Ascending aorta (tissue), 2 donors: ENCODE measurements around the gene EVA1A. TPM values are rescaled to one million over a fixed set of nuclear protein-coding genes. Genes with fewer than 3 reads are reported as not detected.

Experiments used
- DNase-seq, 2 donors: peaks; one replicate each; pipeline ENCODE4 v3.0.0-alpha.2; 2019; ENCODE audit warnings: low spot score in 2 of 2
- H3K27ac ChIP-seq, 2 donors: fragments of 200-600 bp; sonication (generic); one replicate each; pipeline ENCODE4 v1.5.1; 2016 to 2017; ENCODE audit warnings: mild to moderate bottlenecking in 1 of 2
- H3K27me3 ChIP-seq: fragments of 200-600 bp; sonication (generic); one replicate; pipeline ENCODE4 v1.5.1; 2017
- H3K36me3 ChIP-seq, 2 donors: fragments of 200-600 bp; sonication (generic); one replicate each; pipeline ENCODE4 v1.5.1; 2016
- H3K4me1 ChIP-seq, 2 donors: fragments of 200-600 bp; sonication (generic); one replicate each; pipeline ENCODE4 v1.5.1; 2016 to 2017; ENCODE audit warnings: mild to moderate bottlenecking in 1 of 2
- H3K4me3 ChIP-seq, 2 donors: fragments of 200-600 bp; sonication (generic); one replicate each; pipeline ENCODE4 v1.5.1; 2016 to 2017; ENCODE audit warnings: mild to moderate bottlenecking in 1 of 2
- H3K9me3 ChIP-seq, 2 donors: fragments of 200-600 bp; sonication (generic); one replicate each; pipeline ENCODE4 v1.5.1; 2016
- CTCF ChIP-seq, 3 experiments: fragments of 200-600 bp in 2 of 3; fragments of 450-650 bp in 1 of 3; sonication (generic) in 2 of 3; IDR thresholded peaks; one replicate each; pipeline ENCODE4 v1.5.1; 2016 to 2019; ENCODE audit warnings: antibody characterized with exemption in 3 of 3, mild to moderate bottlenecking in 1 of 3, moderate library complexity in 1 of 3
- intact Hi-C: fragments of 100-400 bp; cut with DNase I; formaldehyde crosslinking; loops from one replicate; pipeline ENCODE4 v1.15.1; 2023
- total RNA-seq: library from RNA; depleted of rRNA; stranded (reverse); fragments of >200 nt; gene quantifications from one replicate; pipeline ENCODE4 v1.1.0, GENCODE V29; 2016

EVA1A gene
- total RNA-seq, 1 donor from 2014 or later, result not detected

- no peak for TF ChIP-seq CTCF (IDR thresholded peaks at IDR 0.05)
- Histone ChIP-seq H3K27me3 (no peaks in the 10 kb centered on the region), H3K4me1 (no peaks in the 10 kb centered on the region), H3K9me3 (no peaks in the 10 kb centered on the region), H3K27ac (no peak overlapping the region), H3K36me3 (no peaks in the 10 kb centered on the region), H3K4me3 (no peak overlapping the region)
- no peak for DNase-seq
- intact Hi-C loops, result no loop called here
Observed at GRCh38 chr2:75521225-75521872, 39.4 kb downstream of the EVA1A start.

GRCh38 chr2:75519843-75520242 lies 40.9 kb downstream of the EVA1A start:
- Histone ChIP-seq H3K27me3 (no peaks in the 10 kb centered on the region), H3K9me3 (no peaks in the 10 kb centered on the region), H3K36me3 (no peaks in the 10 kb centered on the region), H3K4me3 (no peak overlapping the region), H3K27ac (no peak overlapping the region), H3K4me1 (no peaks in the 10 kb centered on the region)
- intact Hi-C loops, result no loop called here
- no peak for DNase-seq
- TF ChIP-seq CTCF (IDR thresholded peaks at IDR 0.05), result no peak

- intact Hi-C loops, result no loop called here
Observed at GRCh38 chr2:75518638-75519465, 41.9 kb downstream of the EVA1A start.

GRCh38 chr2:75517547-75518230 lies 43.0 kb downstream of the EVA1A start:
- Histone ChIP-seq H3K4me3 (no peak overlapping the region), H3K9me3 (no peaks in the 10 kb centered on the region), H3K27ac (no peak overlapping the region), H3K36me3 (no peaks in the 10 kb centered on the region), H3K4me1 (no peaks in the 10 kb centered on the region), H3K27me3 (no peaks in the 10 kb centered on the region)
- no peak for TF ChIP-seq CTCF (IDR thresholded peaks at IDR 0.05)
- no peak for DNase-seq
- intact Hi-C loops, result no loop called here

More at GRCh38 chr2:75518638-75519465, 41.9 kb downstream of the EVA1A start:
- H3K27ac ChIP-seq, result no peak overlapping the region
- H3K4me3 ChIP-seq, result no peak overlapping the region
- H3K36me3 ChIP-seq, result no peaks in the 10 kb centered on the region
- no peaks in the 10 kb centered on the region for H3K9me3 ChIP-seq
- TF ChIP-seq CTCF (IDR thresholded peaks at IDR 0.05), result no peak
- no peak for DNase-seq
- H3K27me3 ChIP-seq, result no peaks in the 10 kb centered on the region
- no peaks in the 10 kb centered on the region for H3K4me1 ChIP-seq

GRCh38 chr2:75516378-75517360 lies 44.1 kb downstream of the EVA1A start:
- intact Hi-C loops, result no loop called here
- TF ChIP-seq CTCF (IDR thresholded peaks at IDR 0.05), result no peak
- no peaks in the 10 kb centered on the region for H3K36me3 ChIP-seq
- H3K4me3 ChIP-seq, result no peak overlapping the region
- H3K27me3 ChIP-seq, result no peaks in the 10 kb centered on the region
- H3K9me3 ChIP-seq, result no peaks in the 10 kb centered on the region
- DNase-seq, result no peak
- no peak overlapping the region for H3K27ac ChIP-seq
- no peaks in the 10 kb centered on the region for H3K4me1 ChIP-seq
